HG03060 (cell line): Measurements from ENCODE around the gene STRAP.
A peak's percentile ranks its signal among the peaks of the same experiment; 100 is the strongest.

Experiments used
- ATAC-seq: cut with Tn5 transposase; IDR thresholded peaks from one replicate; pipeline ENCODE4 v1.9.1; 2021; ENCODE audit warnings: low read depth, moderate number of reproducible peaks; ENCODE audit not compliant: unreplicated experiment

The STRAP gene, protein sequence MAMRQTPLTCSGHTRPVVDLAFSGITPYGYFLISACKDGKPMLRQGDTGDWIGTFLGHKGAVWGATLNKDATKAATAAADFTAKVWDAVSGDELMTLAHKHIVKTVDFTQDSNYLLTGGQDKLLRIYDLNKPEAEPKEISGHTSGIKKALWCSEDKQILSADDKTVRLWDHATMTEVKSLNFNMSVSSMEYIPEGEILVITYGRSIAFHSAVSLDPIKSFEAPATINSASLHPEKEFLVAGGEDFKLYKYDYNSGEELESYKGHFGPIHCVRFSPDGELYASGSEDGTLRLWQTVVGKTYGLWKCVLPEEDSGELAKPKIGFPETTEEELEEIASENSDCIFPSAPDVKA

DNA sequence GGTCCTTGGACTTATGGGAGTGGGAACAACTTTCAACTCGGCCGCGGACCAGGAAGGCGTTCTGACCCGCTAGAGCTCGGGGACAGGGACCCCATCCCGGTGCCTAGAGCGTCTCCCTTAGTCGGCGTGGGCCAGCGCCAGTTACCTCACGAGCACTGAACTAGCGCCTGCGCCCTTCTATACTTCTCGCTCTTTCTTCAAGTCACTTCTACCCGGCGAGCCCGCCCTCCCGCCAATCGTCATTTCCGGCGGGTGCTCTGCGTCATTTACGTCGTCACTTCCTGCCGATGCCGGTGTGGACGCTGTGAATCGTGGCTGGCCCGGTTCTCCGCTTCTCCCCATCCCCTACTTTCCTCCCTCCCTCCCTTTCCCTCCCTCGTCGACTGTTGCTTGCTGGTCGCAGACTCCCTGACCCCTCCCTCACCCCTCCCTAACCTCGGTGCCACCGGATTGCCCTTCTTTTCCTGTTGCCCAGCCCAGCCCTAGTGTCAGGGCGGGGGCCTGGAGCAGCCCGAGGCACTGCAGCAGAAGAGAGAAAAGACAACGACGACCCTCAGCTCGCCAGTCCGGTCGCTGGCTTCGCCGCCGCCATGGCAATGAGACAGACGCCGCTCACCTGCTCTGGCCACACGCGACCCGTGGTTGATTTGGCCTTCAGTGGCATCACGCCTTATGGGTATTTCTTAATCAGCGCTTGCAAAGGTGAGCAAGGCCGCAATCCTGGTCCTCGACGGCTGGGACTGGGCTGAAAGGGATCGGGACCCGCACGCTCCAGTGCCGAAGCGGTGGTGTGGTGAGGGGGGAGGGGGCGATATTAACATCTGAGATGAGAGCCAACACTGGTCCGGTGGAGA, at the start of gene STRAP:
STRAP (plus strand) TSS at position 270 of the 854 bp plus-strand sequence; CDS start at position 591, 321 bp downstream.
- peak; percentile 98 for ATAC-seq

DNA sequence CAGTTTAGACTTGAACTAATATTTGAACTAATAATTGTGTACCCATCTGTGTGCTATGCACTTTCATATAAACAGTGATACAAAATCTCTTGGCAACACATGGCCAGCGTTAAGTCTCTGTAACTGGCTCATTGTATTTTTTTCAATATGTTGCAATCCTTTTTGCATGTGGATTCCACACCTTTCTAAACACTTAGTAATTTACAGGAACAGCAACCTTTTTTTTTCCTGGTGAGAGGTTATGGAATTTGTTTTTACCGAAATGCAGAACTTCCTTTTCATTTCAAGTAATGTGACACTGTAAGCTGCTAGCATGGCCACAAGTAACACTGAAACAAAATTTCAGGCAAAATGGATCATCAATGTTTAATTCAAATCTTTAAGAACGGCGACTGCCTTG, 47.6 kb upstream of the STRAP start:
- ATAC-seq: no peak

DNA sequence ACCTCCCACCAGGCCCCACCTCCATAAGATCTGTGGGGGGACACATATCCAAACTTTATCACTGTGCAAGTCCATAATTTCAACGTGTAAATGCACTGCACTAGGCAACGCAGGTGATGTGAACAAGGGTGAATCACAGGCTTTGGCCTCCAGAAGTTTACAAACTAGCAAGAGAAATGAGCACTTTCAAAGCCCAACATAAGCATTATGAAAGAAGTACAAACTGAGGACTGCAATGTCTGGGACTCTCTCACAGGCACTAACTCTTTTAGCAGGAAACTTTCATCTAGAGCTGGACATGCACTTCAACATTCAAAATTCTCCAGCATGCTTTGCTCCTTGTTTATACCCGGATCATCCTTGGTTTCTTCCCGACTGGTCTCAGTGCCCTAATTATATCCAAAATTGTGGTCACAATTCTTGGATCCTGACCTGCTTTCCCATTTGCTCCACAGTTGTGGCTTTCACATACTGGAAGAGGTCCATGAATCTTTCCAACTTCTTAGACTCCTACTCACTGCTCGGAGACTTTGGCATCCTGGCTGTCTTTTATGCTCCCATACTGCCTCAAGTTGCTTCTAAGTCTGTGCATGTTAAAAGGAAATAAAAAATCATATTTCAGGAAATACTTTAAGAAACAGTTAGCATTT, 44.9 kb upstream of the STRAP start:
- ATAC-seq: no peak

DNA sequence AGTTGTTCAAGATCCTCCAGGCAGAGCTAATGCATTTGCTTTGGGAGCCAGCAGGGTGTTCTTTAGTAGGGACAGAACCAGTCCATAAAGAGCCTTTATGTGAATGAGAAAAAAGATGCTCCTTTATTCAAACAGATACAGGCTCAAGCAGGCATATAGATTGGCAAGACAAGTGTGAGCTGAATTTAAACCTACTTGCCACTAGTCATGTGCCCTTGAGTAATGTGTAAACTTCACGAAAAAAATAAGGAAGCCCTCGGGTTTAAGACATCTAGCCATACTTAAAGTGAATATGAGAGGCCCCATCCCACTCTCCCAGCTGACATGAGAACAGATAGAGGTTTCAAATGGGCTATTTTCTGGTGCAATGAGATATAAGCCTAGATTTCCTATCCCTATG, 43.1 kb upstream of the STRAP start:
- no peak for ATAC-seq

DNA sequence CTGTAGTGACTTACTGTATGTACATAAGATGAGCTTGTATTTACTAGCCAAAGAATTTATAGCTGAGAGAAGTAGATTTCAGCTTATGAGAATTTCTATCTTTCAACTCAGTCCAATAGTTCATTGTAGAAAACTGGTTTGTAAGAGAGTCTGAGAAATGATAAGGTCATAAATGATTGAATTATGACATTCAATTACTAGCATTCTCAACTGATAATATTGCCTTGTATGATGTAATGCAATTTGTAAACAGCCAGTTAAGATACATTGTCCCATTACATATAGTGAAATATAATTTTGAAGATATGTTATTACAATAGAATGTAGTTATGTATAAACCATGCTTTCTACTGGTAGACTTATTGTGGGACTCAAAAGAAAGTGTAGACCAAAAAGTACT, 42.5 kb upstream of the STRAP start:
- ATAC-seq: no peak

DNA sequence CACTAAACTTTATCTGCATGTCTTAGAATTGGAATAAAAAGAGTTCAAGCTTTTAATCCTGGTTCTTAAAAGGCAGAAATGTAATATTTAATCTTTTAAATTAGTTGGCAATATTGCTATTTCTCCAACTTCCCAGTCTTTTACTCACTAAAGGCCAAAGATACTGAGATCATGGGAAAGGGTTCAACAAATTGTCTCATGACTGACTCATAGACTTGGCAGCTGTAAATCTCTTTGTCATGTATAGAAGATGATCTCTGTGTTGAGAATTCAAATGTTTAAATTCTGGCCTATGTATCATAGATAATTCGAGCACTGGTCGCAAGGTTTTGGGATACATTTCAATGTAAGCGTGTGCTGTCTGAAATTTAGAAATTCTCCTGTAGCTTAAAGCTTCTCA, 40.1 kb upstream of the STRAP start:
- no peak for ATAC-seq

DNA sequence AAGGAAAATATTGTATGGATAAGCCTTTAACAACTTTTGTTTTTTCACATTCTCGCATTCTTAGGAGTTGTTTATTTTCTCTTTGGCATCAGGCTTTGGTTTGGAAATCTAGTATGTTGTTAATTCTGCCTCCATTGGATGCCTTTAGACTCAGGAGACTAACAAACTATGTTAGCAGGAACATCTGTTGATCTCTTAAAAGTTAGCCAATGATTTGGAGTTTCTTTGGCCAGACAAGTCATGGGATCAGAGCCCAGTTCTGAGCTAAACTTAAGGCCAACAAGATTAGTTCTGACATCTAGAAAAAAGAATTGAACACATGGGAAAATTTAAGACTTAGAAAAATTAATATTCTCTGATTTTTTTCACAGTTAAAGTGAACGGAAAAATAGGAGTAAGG, 35.3 kb upstream of the STRAP start:
- ATAC-seq: no peak

DNA sequence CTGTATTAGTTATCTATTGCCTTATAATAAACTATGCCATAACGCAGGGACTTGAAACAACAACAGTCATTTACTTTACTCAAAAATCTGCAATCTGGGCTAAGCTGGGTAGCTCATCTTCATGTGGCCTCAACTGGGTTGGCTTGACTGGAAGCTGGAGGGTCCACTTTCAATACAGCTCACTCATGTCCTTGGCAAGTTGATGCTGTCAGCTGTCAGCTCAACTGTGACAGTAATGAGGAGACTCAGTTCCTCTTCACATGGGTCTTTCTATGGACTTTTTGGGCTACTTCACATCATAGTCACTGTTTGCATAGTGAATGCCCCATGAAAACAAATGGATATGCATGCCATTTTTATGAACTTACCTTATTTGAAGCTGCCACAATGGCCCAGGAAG, 33.6 kb upstream of the STRAP start:
- ATAC-seq: no peak

DNA sequence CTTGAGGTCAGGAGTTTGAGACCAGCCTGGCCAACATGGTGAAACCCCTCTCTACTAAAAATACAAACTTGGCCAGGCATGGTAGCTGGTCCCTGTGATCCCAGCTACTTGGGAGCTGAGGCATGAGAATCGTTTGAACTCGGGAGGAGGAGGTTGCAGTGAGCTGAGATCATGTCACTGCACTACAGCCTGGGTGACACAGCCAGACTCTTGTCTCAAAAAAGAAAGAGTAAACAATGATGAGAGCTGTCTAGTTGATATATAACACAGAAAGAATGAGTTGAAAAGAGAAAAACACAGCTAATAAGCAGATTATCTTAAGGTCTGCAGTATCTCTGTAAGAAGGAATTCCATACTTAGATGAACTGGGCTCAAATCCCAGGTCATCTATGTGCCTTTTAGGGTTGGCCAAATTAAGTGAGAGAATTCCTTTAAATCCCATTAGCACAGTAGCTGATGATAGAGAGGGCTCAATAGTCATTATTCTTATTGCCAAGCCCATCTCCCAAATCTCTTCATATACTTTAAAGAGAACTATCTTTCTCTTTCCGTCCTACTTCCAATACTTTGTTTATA, 31.1 kb upstream of the STRAP start:
- ATAC-seq: no peak

DNA sequence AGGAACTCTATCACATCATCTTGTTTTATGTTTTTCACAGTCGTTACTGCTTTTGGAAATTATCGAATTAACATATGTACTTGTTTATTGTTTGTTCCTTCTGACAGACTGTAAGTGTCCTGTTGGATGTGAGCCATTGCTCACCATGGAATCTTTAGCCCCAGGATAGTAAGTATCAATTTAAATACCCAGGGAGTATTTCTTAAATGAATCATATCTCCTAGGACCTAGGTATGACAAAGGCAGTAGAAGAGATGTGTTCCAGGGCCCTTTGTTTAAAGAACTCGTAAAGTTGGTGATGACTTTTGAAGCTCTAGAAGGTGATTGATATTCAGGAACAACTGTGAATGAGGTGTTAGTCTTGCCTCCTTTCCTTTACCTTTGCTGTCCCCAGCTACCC, 30.3 kb upstream of the STRAP start:
- ATAC-seq: no peak

DNA sequence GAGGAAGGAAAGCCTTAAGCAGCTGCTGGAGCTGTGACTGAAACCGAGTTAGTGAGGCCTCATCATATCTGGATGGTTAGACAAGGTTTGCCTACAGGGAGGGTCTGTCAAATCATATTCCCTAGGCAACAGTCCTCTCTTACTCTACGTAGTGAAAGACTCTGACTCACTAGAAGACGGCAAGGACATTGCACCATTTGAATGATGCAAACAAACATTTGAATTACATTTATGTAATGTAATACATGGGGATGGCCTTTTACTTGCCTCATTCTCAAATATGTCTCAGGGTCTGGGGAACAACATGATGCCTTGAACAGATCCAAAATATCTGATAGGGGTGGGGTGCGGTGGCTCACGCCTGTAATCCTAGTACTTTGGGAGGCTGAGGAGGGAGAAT, 29.8 kb upstream of the STRAP start:
- no peak for ATAC-seq

DNA sequence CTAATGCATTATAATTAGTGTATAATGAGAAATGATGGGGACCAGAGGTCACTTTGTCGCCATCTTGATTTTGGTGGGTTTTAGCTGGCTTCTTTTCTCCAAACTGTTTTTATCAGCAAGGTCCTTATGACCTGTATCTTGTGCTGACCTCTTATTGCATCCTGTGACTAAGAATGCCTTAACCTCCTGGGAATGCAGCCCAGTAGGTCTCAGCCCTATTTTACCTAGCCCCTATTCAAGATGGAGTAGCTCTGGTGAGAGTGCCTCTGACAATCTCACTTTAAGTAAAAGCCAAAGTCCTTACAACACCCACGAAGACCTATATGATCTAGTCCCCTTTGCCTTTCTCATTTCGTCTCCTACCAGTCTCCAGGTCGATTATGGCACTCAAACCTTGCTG, 28.3 kb upstream of the STRAP start:
- ATAC-seq: no peak

DNA sequence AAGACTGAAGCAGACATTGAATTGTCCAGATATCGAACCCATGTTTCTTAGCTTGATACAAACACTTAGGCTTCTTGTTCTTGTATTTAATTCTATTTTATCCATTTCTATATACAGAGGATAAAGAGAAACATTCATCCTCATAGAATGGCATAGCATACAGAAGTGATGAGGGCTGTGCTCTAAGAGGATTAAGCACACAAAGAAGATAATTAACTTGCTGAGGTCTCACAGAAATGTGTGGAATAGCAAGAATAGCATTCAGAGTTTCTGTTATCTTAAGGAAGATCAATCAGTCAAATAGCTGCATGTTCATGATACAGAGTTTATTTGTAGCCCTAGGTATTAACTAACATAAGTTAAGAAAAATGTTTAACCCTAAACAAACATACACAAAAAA, 27.3 kb upstream of the STRAP start:
- ATAC-seq: no peak

DNA sequence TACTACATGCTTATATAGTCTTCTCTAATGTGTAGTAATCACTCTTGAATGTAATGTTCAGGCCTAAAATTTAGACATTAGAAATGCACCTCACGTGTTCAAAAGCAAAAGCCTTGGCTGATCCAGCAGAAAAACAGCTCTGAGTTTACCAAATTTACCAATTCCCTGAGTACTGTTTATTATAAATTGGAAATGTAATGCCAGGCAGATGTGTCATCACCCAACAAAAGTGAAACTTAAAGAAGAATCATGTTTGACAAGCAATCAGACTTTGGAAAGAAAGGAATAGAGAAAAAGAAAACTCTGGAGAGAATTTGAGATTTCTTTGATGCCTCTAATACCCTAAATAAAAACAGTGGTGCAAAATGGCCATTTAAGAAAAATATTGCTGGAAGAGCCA, 26.5 kb upstream of the STRAP start:
- no peak for ATAC-seq

DNA sequence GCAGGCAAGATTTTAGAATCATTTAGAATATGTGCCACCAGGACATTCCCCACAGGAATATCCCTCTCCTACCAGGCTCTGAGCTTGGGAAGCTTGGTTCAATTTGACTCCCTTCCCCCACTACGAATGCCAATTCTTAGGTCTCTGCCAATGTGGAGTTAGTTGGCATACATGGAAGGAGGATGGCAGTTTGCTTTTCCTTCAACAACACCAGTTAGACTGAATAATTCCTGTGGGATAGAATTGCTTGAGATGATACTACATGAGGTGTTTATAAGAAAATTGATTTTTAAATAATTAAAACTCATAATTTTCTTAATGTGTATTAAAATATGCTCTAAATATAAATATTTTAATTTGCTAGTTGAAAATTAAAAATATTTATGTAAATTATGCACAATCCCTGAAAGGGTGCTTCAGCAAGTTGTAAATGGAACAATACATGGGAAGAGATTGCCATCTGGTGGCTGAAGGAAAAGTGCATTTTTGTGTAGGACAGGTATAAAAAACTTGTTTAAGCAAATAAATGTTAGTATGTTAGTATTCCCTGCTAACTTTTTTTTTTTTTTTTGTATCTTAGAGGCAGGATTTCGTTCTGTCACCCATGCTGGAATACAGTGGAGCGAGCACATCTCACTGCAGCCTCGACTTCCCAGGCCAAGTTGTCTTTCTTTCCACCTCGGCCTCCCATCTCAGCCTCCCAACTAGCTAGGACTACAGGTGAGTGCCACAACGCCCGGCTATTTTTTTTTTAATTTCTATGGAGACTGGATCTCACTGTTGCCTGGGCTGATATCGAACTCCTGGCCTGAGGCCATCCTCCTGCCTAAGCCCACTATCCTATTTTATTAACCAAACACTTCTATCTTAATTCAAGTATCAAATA, 25.8 kb upstream of the STRAP start:
- ATAC-seq: no peak

DNA sequence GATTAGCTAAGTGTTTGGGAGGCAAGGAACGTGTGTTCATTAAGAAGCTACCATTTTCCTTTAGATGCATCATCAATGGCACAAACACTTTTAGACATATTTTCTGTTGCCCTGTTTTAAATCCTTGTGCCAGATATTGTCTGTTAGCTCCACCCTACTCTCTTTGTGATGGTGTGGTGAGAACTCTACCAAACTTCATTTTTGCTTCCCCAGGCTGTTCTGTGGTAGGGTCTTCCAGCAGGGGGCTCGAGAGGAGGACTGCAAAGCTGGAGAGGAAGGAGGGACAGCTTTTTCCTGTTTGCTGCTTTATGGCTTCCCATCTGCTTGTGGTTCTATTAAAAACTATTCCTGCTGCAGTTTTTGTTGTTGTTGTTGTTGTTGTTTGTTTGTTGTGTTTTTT, 23.8 kb upstream of the STRAP start:
- no peak for ATAC-seq

DNA sequence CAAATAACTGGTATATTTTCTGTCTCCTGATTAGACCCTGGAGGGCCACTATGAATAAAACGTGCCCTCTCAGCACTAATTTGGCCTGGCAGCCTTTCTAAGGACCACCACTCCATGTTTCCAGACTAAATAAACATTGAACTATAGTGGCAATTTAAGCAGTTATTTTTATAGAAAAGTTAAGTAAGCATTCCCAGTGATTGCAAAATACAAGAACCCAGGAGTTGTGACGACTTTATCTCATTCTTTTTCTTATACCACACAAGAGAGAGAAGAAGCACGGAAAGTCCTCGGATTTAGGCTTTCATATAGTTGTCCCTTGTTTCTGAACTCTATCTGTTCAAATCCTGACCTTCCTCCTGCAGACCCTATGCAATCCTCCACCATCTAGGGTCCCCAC, 23.1 kb upstream of the STRAP start:
- no peak for ATAC-seq

DNA sequence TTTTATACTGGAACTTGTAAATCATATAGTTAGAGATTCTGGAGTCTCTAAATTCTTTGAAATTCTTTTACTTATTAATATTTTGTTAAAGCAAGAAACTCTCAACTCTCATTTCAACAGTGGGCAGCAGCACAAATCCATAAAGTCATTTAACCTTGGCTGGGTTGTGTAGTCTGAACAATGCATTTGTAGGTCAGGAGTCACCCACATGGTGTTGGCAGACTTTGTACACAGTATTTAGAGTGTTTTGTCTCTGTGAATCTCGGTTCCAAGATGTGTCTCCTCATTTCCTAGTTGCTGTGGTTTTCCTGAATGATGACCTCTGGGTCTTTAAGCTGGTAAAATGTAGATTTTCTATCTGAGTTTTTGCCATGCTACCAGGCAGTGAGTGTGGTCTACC, 20.8 kb upstream of the STRAP start:
- ATAC-seq: no peak

DNA sequence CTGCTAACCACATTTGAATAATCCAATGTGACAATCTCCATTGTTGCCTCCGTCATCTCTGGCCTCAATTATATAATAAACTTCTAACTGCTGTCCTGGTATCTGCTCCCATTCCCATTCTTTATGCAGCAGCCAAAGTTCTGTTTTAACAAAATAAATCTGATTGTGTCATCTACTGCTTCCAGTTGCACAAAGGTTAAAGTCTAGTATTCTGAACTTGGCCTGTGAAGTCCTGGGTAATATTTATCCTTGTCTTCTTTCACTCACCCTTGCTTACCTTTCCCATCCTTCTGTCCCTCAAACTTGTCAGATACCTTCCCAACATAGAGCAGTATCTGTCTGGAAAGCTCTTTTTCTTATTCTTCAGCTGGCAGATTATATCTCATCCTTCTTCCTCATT, 19.3 kb upstream of the STRAP start:
- no peak for ATAC-seq

DNA sequence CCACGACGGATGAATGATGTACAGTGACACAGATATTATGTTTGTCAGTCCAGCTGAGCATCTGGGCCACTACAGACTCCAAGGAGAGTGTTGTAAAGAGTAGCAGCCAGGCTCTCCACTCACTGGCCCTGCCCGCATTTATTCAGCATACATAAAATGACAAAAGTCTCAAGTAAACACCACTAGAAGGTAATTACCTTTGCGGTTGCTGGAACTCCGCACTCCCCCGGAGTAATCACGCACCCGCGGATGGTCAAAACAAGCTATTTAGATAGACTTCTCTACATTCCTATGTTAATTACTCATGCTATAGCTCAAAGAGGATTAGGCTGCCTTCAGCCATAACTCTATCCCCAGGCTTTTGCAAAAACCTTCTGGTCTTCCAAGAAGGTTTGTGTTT, 18.8 kb upstream of the STRAP start:
- ATAC-seq: no peak
